Measurements from ENCODE around the gene COL23A1.

COL23A1 gene

DNA sequence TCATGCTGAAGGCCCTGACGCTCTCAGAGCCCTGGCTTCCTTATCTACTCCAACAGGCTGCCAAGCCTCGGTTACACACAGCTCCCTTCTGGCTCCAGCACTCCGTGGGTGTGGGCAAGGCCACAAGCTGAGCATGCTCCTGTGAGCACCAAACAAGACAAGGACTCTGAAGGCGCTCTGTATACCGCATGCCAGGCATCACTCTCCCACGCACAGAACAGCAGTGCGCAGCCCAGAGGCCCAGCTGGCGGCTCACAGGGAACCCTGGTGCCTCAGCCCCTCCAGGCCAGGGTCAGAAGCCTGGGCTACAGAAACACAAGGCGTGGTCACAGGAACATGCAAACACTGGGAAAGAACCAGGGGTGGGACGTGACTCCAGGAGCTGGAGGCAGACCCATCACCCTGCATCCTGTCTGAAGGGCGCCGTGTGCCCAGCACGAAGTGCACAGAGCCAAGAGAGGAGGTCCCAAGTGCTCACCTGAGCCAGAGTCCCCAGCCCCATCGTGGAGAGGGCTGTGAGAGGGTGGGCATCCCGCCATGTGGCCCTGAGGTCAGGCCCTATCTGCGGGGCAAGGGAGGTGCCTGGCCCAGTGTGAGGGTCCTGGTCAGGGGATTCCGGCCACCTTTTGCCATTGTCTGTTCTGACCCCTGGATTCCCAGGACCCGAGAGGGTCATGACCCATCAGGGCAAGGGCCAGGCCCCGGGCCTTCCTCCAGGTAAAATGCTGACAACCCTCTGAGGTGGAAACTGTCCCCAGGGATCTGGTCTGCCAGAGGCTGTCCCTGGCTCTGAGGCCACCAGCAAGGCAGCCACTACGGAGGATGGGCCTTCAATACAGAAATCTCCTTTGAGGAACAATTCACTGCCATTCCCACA lies 54.7 kb downstream of the COL23A1 start:
- no peak overlapping the region for H3K4me3 ChIP-seq (ENCODE audit: low read depth, low read length)
- TF ChIP-seq, protein P1, sequence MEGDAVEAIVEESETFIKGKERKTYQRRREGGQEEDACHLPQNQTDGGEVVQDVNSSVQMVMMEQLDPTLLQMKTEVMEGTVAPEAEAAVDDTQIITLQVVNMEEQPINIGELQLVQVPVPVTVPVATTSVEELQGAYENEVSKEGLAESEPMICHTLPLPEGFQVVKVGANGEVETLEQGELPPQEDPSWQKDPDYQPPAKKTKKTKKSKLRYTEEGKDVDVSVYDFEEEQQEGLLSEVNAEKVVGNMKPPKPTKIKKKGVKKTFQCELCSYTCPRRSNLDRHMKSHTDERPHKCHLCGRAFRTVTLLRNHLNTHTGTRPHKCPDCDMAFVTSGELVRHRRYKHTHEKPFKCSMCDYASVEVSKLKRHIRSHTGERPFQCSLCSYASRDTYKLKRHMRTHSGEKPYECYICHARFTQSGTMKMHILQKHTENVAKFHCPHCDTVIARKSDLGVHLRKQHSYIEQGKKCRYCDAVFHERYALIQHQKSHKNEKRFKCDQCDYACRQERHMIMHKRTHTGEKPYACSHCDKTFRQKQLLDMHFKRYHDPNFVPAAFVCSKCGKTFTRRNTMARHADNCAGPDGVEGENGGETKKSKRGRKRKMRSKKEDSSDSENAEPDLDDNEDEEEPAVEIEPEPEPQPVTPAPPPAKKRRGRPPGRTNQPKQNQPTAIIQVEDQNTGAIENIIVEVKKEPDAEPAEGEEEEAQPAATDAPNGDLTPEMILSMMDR (conservative IDR thresholded peaks at IDR 0.05; ENCODE audit: low read depth, low read length): no peak
- peak; percentile 30 for DNase-seq (ENCODE audit: low read depth)

GRCh38 chr5:178533136-178533535 lies 57.1 kb downstream of the COL23A1 start:
- DNase-seq (ENCODE audit: low read depth): no peak

GRCh38 chr5:178532666-178533065 lies 57.5 kb downstream of the COL23A1 start:
- no peak for DNase-seq (ENCODE audit: low read depth)
- TF ChIP-seq, protein P1 (conservative IDR thresholded peaks at IDR 0.05; ENCODE audit: low read depth, low read length): no peak
- no peak overlapping the region for H3K4me3 ChIP-seq (ENCODE audit: low read depth, low read length)

More at GRCh38 chr5:178533136-178533535, 57.1 kb downstream of the COL23A1 start:
- no peak overlapping the region for H3K4me3 ChIP-seq (ENCODE audit: low read depth, low read length)
- TF ChIP-seq, protein P1 (conservative IDR thresholded peaks at IDR 0.05; ENCODE audit: low read depth, low read length): no peak

- TF ChIP-seq, protein P1 (conservative IDR thresholded peaks at IDR 0.05; ENCODE audit: low read depth, low read length): no peak
- no peak overlapping the region for H3K4me3 ChIP-seq (ENCODE audit: low read depth, low read length)
- DNase-seq (ENCODE audit: low read depth): no peak
Observed at GRCh38 chr5:178532236-178532635, 58.0 kb downstream of the COL23A1 start.

DNA sequence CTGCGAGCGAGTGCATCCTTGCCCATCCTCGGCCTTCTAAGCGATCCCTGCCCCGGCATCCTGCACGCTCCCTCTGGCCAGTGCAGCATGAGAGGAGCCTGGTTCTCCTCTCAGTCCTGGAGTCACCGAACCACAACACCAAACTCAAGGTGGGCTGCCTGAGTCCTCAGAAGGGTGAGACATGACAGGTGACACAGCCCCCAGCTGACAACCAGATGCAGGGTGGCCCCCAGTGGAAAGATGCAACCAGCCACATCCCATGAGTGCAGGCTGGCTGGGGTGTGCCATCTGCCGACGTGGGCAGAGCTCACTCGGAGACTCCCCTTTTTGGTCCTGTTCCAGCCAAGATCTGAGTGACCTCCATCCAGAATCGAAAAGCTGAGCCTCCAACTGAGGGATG lies 58.4 kb downstream of the COL23A1 start:
- TF ChIP-seq, protein P1 (conservative IDR thresholded peaks at IDR 0.05; ENCODE audit: low read depth, low read length): no peak
- H3K4me3 ChIP-seq (ENCODE audit: low read depth, low read length): no peak overlapping the region
- DNase-seq (ENCODE audit: low read depth): no peak

DNA sequence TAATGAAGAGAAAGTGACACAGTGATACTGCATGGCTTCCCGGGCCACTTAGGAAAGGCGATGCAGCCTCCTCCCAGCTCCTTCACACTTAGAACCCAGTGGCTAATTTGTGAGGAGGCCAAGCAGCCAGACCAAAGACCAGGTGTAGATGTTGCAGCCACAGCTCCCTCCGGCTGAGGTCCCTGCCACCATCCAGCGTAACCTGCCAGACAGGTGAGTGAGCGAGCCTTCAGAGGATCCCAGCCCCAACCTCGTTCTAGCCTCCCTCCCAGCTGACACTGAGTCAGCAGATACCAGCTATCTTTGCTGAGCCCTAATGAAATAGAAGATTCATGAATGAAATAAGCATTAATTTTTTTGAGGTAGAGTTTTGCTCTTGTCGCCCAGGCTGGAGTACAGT lies 59.7 kb downstream of the COL23A1 start:
- H3K4me3 ChIP-seq (ENCODE audit: low read depth, low read length): no peak overlapping the region
- TF ChIP-seq, protein P1 (conservative IDR thresholded peaks at IDR 0.05; ENCODE audit: low read depth, low read length): no peak
- DNase-seq (ENCODE audit: low read depth): no peak

- no peak for DNase-seq (ENCODE audit: low read depth)
- H3K4me3 ChIP-seq (ENCODE audit: low read depth, low read length): no peak overlapping the region
- TF ChIP-seq, protein P1 (conservative IDR thresholded peaks at IDR 0.05; ENCODE audit: low read depth, low read length): no peak
Observed at GRCh38 chr5:178529080-178529479, 61.1 kb downstream of the COL23A1 start.
